ENCODE data around the gene LPGAT1.

DNA sequence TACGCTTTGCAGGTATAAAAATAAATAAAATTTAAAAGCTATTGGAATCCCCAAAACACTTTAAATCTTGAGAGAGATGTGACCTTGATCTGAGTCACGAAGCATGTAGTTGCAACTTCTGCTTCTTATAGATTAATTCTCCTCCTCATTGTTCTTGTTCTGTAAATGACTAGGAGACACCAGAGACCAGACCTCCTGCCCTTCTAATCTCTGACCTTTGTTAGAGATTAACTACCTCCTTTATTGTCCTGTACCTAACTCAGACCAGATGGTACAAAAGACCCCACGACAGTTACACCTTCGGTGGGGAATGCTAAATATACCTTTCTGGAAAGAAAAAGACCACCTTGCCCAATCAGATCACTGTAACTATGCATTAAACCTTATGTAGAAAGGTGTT, 78.2 kb downstream of the LPGAT1 start:
- TF ChIP-seq, protein P1, sequence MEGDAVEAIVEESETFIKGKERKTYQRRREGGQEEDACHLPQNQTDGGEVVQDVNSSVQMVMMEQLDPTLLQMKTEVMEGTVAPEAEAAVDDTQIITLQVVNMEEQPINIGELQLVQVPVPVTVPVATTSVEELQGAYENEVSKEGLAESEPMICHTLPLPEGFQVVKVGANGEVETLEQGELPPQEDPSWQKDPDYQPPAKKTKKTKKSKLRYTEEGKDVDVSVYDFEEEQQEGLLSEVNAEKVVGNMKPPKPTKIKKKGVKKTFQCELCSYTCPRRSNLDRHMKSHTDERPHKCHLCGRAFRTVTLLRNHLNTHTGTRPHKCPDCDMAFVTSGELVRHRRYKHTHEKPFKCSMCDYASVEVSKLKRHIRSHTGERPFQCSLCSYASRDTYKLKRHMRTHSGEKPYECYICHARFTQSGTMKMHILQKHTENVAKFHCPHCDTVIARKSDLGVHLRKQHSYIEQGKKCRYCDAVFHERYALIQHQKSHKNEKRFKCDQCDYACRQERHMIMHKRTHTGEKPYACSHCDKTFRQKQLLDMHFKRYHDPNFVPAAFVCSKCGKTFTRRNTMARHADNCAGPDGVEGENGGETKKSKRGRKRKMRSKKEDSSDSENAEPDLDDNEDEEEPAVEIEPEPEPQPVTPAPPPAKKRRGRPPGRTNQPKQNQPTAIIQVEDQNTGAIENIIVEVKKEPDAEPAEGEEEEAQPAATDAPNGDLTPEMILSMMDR (IDR thresholded peaks at IDR 0.05), result no peak
- TF ChIP-seq POLR2A (IDR thresholded peaks at IDR 0.05), result no peak
